Osteocyte (in vitro differentiated cells): ENCODE data around the gene POMP. TPM values are rescaled to one million over a fixed set of nuclear protein-coding genes. Genes with fewer than 3 reads are reported as not detected.
"Not testable (repeated sequence)": the region's sequence is repeated elsewhere in the genome, so short reads cannot be mapped to it uniquely, and the experiment has no call there.

Experiments
- DNase-seq: peaks from one replicate; pipeline ENCODE4 v3.0.0; 2021; ENCODE audit warnings: mixed read lengths; ENCODE audit not compliant: unreplicated experiment; ENCODE audit errors: extremely low spot score
- H3K27ac Mint-ChIP-seq: one replicate; pipeline ENCODE4 v1.8.0; 2021; ENCODE audit warnings: mild to moderate bottlenecking, mixed read lengths; ENCODE audit not compliant: unreplicated experiment
- H3K27me3 Mint-ChIP-seq: one replicate; pipeline ENCODE4 v1.8.0; 2021; ENCODE audit warnings: mixed read lengths; ENCODE audit not compliant: unreplicated experiment
- H3K36me3 Mint-ChIP-seq: one replicate; pipeline ENCODE4 v1.8.0; 2021; ENCODE audit warnings: mixed read lengths; ENCODE audit not compliant: unreplicated experiment
- H3K4me1 Mint-ChIP-seq: one replicate; pipeline ENCODE4 v1.8.0; 2021; ENCODE audit warnings: mixed read lengths; ENCODE audit not compliant: unreplicated experiment
- H3K4me3 Mint-ChIP-seq: one replicate; pipeline ENCODE4 v1.8.0; 2021; ENCODE audit warnings: mild to moderate bottlenecking, moderate library complexity, mixed read lengths; ENCODE audit not compliant: unreplicated experiment
- H3K9me3 Mint-ChIP-seq: one replicate; pipeline ENCODE4 v1.8.0; 2021; ENCODE audit warnings: mixed read lengths; ENCODE audit not compliant: unreplicated experiment
- CTCF ChIP-seq: fragments of 200-600 bp; sonication (generic); IDR thresholded peaks from 2 replicates; pipeline ENCODE4 v1.5.0; 2021; ENCODE audit warnings: antibody characterized with exemption, mild to moderate bottlenecking, moderate library complexity
- total RNA-seq: library from RNA; stranded (reverse); gene quantifications from 2 replicates; pipeline ENCODE4 v1.2.1, GENCODE V29; 2021

The POMP gene
- total RNA-seq, 1 donor from 2014 or later = 74.9 TPM

GRCh38 chr13:28680541-28680940, 21.6 kb downstream of the POMP start:
- no peak for DNase-seq
- Mint-ChIP-seq H3K36me3 (peaks cover 16% of the 10 kb centered on the region), H3K4me1 (peaks cover 8% of the 10 kb centered on the region), H3K27ac (no peak overlapping the region), H3K27me3 (no peaks in the 10 kb centered on the region), H3K4me3 (no peak overlapping the region), H3K9me3 (no peaks in the 10 kb centered on the region)
- TF ChIP-seq CTCF = no peak

DNA sequence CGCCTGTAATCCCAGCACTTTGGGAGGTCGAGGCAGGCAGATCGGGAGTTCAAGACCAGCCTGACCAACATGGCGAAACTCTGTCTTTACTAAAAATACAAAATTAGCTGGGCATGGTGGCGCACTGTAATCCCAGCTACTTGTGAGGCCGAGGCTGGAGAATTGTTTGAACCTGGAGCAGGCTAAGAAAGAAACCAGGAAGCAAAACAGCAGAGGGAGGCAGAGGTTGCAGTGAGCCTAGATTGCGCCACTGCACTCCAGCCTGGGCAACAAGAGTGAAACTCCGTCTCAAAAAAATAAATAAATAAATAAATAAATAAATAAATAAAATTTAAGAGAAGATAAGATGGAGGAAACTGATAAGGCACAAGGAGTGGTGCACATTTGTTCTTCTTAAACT, 24.2 kb downstream of the POMP start:
- H3K4me3 Mint-ChIP-seq, H3K27ac Mint-ChIP-seq, H3K4me1 Mint-ChIP-seq, H3K27me3 Mint-ChIP-seq, H3K36me3 Mint-ChIP-seq, DNase-seq: not testable (repeated sequence)
- peaks cover 21% of the 10 kb centered on the region for H3K9me3 Mint-ChIP-seq

DNA sequence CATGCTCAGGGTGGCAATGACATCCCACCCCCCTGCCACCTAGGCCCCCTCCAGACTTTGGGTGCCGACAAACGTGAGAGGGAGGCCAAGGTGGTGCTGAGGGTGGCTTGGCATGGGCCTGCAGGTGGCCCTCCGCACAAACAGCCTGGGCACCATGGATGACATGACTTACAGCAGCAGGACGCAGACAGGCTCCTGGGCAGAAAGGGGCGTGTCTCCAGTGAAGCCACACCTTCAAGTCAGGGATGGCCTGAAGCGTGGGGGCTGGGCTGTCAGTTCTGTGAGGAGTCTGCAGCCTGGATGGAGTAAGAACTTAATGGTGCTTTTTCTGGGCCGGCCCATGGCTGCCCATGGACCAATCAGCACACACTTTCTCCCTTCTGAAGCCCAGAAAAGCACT, 25.3 kb downstream of the POMP start:
- Mint-ChIP-seq H3K36me3 (peaks cover 2% of the 10 kb centered on the region), H3K4me3 (no peak overlapping the region), H3K27ac (no peak overlapping the region), H3K27me3 (peaks cover 6% of the 10 kb centered on the region), H3K9me3 (peaks cover 21% of the 10 kb centered on the region), H3K4me1 (no peaks in the 10 kb centered on the region)
- no peak for TF ChIP-seq CTCF
- no peak for DNase-seq

DNA sequence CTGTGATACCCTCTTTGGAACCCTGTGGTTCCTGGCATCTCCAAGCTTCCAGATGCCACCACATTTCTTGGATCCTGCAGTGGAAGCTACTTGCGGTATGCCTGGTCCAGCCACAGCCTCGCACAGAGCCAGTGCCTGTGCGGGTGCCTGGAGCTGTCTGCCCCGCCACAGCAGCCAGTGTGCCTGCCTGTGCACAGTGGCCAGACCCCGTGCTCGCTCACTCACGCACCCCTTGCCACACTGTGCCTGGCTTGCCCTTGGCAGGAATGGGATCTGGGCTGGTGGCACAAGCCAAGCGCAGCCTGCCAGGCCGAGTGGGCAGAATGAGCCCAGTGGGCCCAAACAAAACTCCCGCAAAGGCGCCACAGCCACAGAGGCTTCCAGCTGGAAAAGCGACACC, 26.2 kb downstream of the POMP start:
- no peak for DNase-seq
- no peak overlapping the region for H3K27ac Mint-ChIP-seq
- H3K27me3 Mint-ChIP-seq = peaks cover 6% of the 10 kb centered on the region
- TF ChIP-seq CTCF = no peak
- H3K4me1 Mint-ChIP-seq = no peaks in the 10 kb centered on the region
- peaks cover under 1% of the 10 kb centered on the region for H3K36me3 Mint-ChIP-seq
- no peak overlapping the region for H3K4me3 Mint-ChIP-seq
- H3K9me3 Mint-ChIP-seq = peaks cover 21% of the 10 kb centered on the region

DNA sequence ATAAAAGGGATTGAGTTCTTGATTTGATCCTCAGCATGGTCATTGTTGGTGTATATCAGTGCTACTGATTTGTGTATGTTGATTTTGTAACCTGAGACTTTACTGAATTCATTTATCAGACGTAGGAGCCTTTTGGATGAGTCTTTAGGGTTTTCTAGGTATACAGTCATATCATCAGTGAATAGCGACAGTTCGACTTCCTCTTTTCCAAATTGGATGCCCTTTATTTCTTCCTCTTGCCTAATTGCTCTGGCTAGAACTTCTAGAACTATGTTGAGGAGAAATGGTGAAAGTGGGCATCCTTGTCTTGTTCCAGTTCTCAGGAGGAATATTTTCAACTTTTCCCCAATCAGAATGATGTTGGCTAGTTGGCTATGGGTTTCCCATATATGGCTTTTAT, 27.0 kb downstream of the POMP start:
- H3K4me3 Mint-ChIP-seq = no peak overlapping the region
- peaks cover 6% of the 10 kb centered on the region for H3K27me3 Mint-ChIP-seq
- TF ChIP-seq CTCF = no peak

DNA sequence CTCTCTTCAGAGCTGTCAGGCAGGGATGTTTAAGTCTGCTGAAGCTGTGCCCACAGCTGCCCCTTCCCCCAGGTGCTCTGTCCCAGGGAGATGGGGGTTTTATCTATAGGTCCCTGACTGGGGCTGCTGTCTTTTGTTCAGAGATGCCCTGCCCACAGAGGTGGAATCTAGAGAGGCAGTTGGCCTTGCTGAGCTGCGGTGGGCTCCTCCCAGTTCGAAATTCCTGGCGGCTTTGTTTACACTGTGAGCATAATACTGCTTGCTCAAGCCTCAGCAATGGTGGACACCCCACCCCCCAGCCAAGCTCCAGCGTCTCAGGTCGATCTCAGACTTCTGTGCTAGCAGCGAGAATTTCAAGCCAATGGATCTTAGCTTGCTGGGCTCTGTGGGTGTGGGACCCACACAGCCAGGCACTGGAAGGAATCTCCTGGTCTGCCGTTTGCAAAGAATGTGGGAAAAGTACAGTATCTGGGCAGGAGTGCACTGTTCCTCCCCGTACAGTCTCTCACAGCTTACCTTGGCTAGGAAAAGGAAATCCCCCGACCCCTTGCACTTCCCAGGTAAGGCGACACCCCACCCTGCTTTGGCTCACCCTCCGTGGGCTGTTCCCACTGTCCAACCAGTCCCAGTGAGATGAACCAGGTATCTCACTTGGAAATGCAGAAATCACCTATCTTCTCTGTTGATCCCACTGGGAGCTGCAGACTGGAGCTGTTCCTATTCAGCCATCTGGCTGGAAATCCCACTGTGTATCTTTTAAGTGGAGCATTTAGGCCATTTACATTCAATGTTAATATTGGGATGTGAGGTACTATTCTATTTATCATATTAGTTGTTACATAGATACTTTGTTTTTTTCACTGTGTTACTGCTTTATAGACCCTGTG, 34.9 kb downstream of the POMP start:
- not testable (repeated sequence) for DNase-seq, H3K36me3 Mint-ChIP-seq, H3K27me3 Mint-ChIP-seq
- Mint-ChIP-seq H3K4me1 (peaks cover 12% of the 10 kb centered on the region), H3K9me3 (peaks cover 18% of the 10 kb centered on the region), H3K4me3 (peak overlapping the region; percentile 21), H3K27ac (peak overlapping the region; percentile 17)

More for the DNA sequence above, 27.0 kb downstream of the POMP start:
- Mint-ChIP-seq H3K4me1 (no peaks in the 10 kb centered on the region), H3K27ac (no peak overlapping the region), H3K9me3 (peaks cover 22% of the 10 kb centered on the region), H3K36me3 (no peaks in the 10 kb centered on the region)
- no peak for DNase-seq
